Endothelial cell of umbilical vein (primary cell): ENCODE data around the gene MGAM2. TPM values are rescaled to one million over a fixed set of nuclear protein-coding genes. Genes with fewer than 3 reads are reported as not detected.

Experiments
- BruUV-seq: library from RNA; stranded (reverse); fragments of 400-500 nt; replicated peaks from 2 replicates; lab custom pipeline; 2021; lab: Mats Ljungman, UMichigan
- CTCF ChIA-PET: fragments of 300-600, 350-600 bp; sonication (Branson Sonifier 250); formaldehyde crosslinking; loops from one replicate; lab custom pipeline; 2021; ENCODE audit warnings: antibody characterized with exemption, inconsistent platforms; lab: Charles Lee
- POLR2A ChIA-PET: fragments of 300-600, 350-600 bp; sonication (Branson Sonifier 250); formaldehyde crosslinking; loops from one replicate; lab custom pipeline; 2021; ENCODE audit warnings: antibody characterized with exemption, inconsistent platforms; lab: Charles Lee
- DNase-seq: peaks from one replicate; pipeline ENCODE4 v3.0.0-alpha.2; 2011; ENCODE audit warnings: low read depth, low spot score
- FAIRE-seq: peaks from 2 replicates; lab custom pipeline; 2011; peaks lifted over from hg19 to GRCh38; lab: Jason Lieb, UNC
- H2AFZ ChIP-seq: 2 replicates; pipeline ENCODE4 v1.6.0; 2012; ENCODE audit warnings: low read depth, low read length, control low read depth, inconsistent platforms
- H3K27ac ChIP-seq: 2 replicates; pipeline ENCODE4 v1.5.1; 2011; ENCODE audit warnings: low read depth, mild to moderate bottlenecking, control low read depth, low read length, moderate library complexity; ENCODE audit not compliant: insufficient read depth
- H3K27me3 ChIP-seq, 2 experiments: 2 replicates each; pipeline versions ENCODE4 v1.6.0 to v1.6.1; 2011; ENCODE audit warnings: low read length in 2 of 2, mixed read lengths in 1 of 2; ENCODE audit not compliant: control insufficient read depth in 2 of 2, insufficient read depth in 2 of 2
- H3K36me3 ChIP-seq, 2 experiments: 2 replicates in 1 of 2; 3 replicates in 1 of 2; pipeline ENCODE4 v1.5.1; 2011; ENCODE audit warnings: low read length in 2 of 2, mild to moderate bottlenecking in 1 of 2, moderate library complexity in 1 of 2; ENCODE audit not compliant: control insufficient read depth in 2 of 2, insufficient read depth in 2 of 2; ENCODE audit errors: extremely low read depth in 1 of 2
- H3K4me1 ChIP-seq: 3 replicates; pipeline ENCODE4 v1.5.1; 2011; ENCODE audit warnings: mild to moderate bottlenecking, low read length; ENCODE audit not compliant: control insufficient read depth, insufficient read depth; ENCODE audit errors: extremely low read depth
- H3K4me2 ChIP-seq: 2 replicates; pipeline ENCODE4 v1.6.1; 2011; ENCODE audit warnings: low read length, control low read depth, mixed read lengths; ENCODE audit not compliant: insufficient read depth
- H3K4me3 ChIP-seq, 3 experiments: fragments of 200-600 bp in 1 of 3; sonication (generic), shearing (Covaris generic) in 1 of 3; replicated peaks in 1 of 3; 2 replicates each; pipeline ENCODE4 v1.5.1; 2011 to 2016; ENCODE audit warnings: control low read depth in 3 of 3, low read length in 3 of 3, mild to moderate bottlenecking in 2 of 3, inconsistent platforms in 1 of 3, low read depth in 1 of 3, moderate library complexity in 1 of 3; ENCODE audit not compliant: insufficient read depth in 1 of 3
- H3K79me2 ChIP-seq: 2 replicates; pipeline ENCODE4 v1.6.0; 2012; ENCODE audit warnings: low read length, inconsistent platforms; ENCODE audit not compliant: control insufficient read depth, insufficient read depth
- H3K9ac ChIP-seq: replicated peaks from 2 replicates; pipeline ENCODE3; 2011; ENCODE audit warnings: low read length, control low read depth; ENCODE audit not compliant: insufficient read depth; ENCODE audit errors: extremely low read depth
- H3K9me1 ChIP-seq: replicated peaks from 3 replicates; pipeline ENCODE4 v1.6.0; 2011; ENCODE audit warnings: mild to moderate bottlenecking, low read length; ENCODE audit not compliant: control insufficient read depth, insufficient read depth; ENCODE audit errors: extremely low read depth
- H3K9me3 ChIP-seq: replicated peaks from 2 replicates; pipeline ENCODE4 v1.5.1; 2012; ENCODE audit warnings: low read length, inconsistent platforms; ENCODE audit not compliant: control insufficient read depth, insufficient read depth
- H4K20me1 ChIP-seq: replicated peaks from 2 replicates; pipeline ENCODE3; 2011; ENCODE audit warnings: mild to moderate bottlenecking, low read length; ENCODE audit not compliant: control insufficient read depth, insufficient read depth; ENCODE audit errors: extremely low read depth
- EZH2 ChIP-seq: IDR thresholded peaks from 2 replicates; pipeline ENCODE4 v1.6.1; 2012; ENCODE audit warnings: borderline replicate concordance, low read depth, mild to moderate bottlenecking, moderate library complexity, low read length, inconsistent platforms; ENCODE audit not compliant: severe bottlenecking
- FOS ChIP-seq: IDR thresholded peaks from 2 replicates; pipeline ENCODE4 v1.6.1; 2011; ENCODE audit warnings: mild to moderate bottlenecking, low read length, moderate library complexity, borderline replicate concordance; ENCODE audit not compliant: insufficient read depth
- GATA2 ChIP-seq: IDR thresholded peaks from 2 replicates; pipeline ENCODE4 v1.7.0; 2011; ENCODE audit warnings: low read depth, mild to moderate bottlenecking, moderate library complexity, mixed read lengths, low read length; ENCODE audit not compliant: insufficient read length, insufficient read depth
- JUN ChIP-seq: IDR thresholded peaks from 2 replicates; pipeline ENCODE4 v1.6.1; 2011; ENCODE audit warnings: borderline replicate concordance, low read depth; ENCODE audit not compliant: insufficient read length, insufficient read depth
- MYC ChIP-seq: IDR thresholded peaks from one replicate; pipeline ENCODE4 v1.6.1; 2011; ENCODE audit warnings: mild to moderate bottlenecking, low read depth, low read length
- POLR2A ChIP-seq: IDR thresholded peaks from 2 replicates; pipeline ENCODE4 v1.6.1; 2012; ENCODE audit warnings: low read depth, mild to moderate bottlenecking, control low read depth, low read length
- POLR2AphosphoS5 ChIP-seq: IDR thresholded peaks from 2 replicates; pipeline ENCODE4 v1.6.1; 2012; ENCODE audit warnings: low read depth, mild to moderate bottlenecking, control low read depth, low read length, moderate library complexity; ENCODE audit not compliant: insufficient read depth
- dilution Hi-C: fragments of 300-500 bp; cut with MboI; formaldehyde crosslinking; loops from one replicate; pipeline ENCODE4 v1.15.0; 2019; ENCODE audit warnings: low sequenced_read_pairs; ENCODE audit not compliant: extremely low pct_ligation_motif_present
- intact Hi-C: fragments of 100-400 bp; cut with micrococcal nuclease; formaldehyde crosslinking; loops from one replicate; pipeline ENCODE4 v1.10.0; 2022
- polyA plus RNA-seq, 4 experiments: library from polyadenylated mRNA; depleted of rRNA in 3 of 4; stranded (reverse) in 3 of 4; unstranded in 1 of 4; fragments of >200 nt; gene quantifications; 2 replicates each; pipeline versions ENCODE4 v1.2.1 to v1.2.3, GENCODE V29; 2011 to 2012; ENCODE audit warnings: missing spikeins in 1 of 4
- total RNA-seq: library from RNA; stranded (reverse); gene quantifications from 2 replicates; pipeline ENCODE4 v1.2.3, GENCODE V29; 2021
- TF ChIP-seq, protein P1 (sequence below): IDR thresholded peaks from 2 replicates; pipeline ENCODE4 v1.6.1; 2011; ENCODE audit not compliant: insufficient read depth, insufficient read length
- TF ChIP-seq, protein P2 (sequence below), 2 donors: IDR thresholded peaks; 1 replicate in 1 of 2; 2 replicates in 1 of 2; pipeline ENCODE4 v1.5.1; 2011; ENCODE audit warnings: low read length in 2 of 2, mild to moderate bottlenecking in 2 of 2, moderate library complexity in 2 of 2, control low read depth in 1 of 2, inconsistent platforms in 1 of 2, low read depth in 1 of 2; ENCODE audit not compliant: insufficient read depth in 1 of 2; ENCODE audit errors: extremely low read depth in 1 of 2

MGAM2 gene
- total and polyA plus RNA-seq, 2 donors (not counting 3 experiments of a cell fraction or from before 2014, with no cell fraction given), result not detected

DNA sequence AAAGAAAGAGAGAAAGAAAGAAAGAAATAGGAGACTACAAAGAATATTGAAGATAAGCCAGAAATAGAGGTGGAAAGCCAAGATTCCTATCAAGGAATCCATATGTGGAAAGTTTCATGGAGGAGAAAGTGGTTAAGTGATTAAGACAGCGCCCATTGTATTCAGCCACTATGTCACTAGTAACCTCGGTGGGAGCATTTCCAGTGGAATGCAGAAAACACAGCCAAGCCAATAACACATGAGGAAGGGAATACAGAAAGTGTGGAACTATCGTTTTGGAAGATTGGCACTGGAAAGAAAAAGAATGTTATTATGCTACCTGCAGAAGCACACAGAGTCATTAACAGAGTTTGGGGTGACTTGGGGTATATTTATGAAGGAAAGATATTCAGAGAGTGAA, 2.7 kb downstream of the MGAM2 start:
- TF ChIP-seq POLR2A (no peak), GATA2 (no peak)
- Histone ChIP-seq H3K27ac (no peak overlapping the region), H2AFZ (no peak overlapping the region), H3K4me3 (no peak overlapping the region), H3K4me2 (no peak overlapping the region), H3K9ac (no peak overlapping the region), H4K20me1 (no peaks in the 10 kb centered on the region), H3K9me3 (no peaks in the 10 kb centered on the region), H3K79me2 (no peaks in the 10 kb centered on the region), H3K4me1 (no peaks in the 10 kb centered on the region), H3K9me1 (no peaks in the 10 kb centered on the region), H3K36me3 (no peaks in the 10 kb centered on the region), H3K27me3 (no peaks in the 10 kb centered on the region)
- intact Hi-C loops, result no loop called here
- ChIA-PET POLR2A (no interaction called here), CTCF (no interaction called here)
- dilution Hi-C loops, result no loop called here
- FAIRE-seq (no peak), DNase-seq (no peak)
- no TSS peak for BruUV-seq

DNA sequence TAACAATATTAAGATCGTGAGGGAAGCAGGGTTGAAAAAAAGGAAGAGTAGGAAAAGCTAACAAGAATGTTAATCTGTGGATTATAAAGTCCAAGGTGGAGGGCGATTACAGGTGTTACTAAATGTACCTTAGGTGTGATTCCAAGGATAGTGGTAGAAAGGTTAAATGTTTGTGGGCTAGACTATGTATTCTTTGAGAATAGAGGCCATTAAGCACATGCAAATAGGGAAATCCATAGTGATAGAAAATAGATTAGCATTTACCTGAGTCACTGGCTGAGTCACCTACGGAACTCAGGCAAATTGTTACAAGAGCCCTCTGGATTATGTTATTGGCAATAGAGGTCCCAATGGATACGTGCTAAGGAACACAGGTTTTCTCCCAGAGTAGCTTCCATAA, 9.0 kb downstream of the MGAM2 start:
- Histone ChIP-seq H3K4me1 (no peaks in the 10 kb centered on the region), H3K9me1 (no peaks in the 10 kb centered on the region), H3K79me2 (no peaks in the 10 kb centered on the region), H3K4me2 (no peak overlapping the region), H2AFZ (no peak overlapping the region), H3K27me3 (no peaks in the 10 kb centered on the region), H3K36me3 (no peaks in the 10 kb centered on the region), H3K9me3 (no peaks in the 10 kb centered on the region), H3K9ac (no peak overlapping the region), H3K27ac (no peak overlapping the region), H4K20me1 (no peaks in the 10 kb centered on the region), H3K4me3 (no peak overlapping the region)
- ChIA-PET POLR2A (no interaction called here), CTCF (no interaction called here)
- DNase-seq (no peak), FAIRE-seq (no peak)
- TF ChIP-seq, protein P1, sequence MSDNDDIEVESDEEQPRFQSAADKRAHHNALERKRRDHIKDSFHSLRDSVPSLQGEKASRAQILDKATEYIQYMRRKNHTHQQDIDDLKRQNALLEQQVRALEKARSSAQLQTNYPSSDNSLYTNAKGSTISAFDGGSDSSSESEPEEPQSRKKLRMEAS, result no peak
- TF ChIP-seq FOS (no peak), POLR2AphosphoS5 (no peak), EZH2 (no peak), MYC (no peak), JUN (no peak), GATA2 (no peak), POLR2A (no peak)
- TF ChIP-seq, protein P2, sequence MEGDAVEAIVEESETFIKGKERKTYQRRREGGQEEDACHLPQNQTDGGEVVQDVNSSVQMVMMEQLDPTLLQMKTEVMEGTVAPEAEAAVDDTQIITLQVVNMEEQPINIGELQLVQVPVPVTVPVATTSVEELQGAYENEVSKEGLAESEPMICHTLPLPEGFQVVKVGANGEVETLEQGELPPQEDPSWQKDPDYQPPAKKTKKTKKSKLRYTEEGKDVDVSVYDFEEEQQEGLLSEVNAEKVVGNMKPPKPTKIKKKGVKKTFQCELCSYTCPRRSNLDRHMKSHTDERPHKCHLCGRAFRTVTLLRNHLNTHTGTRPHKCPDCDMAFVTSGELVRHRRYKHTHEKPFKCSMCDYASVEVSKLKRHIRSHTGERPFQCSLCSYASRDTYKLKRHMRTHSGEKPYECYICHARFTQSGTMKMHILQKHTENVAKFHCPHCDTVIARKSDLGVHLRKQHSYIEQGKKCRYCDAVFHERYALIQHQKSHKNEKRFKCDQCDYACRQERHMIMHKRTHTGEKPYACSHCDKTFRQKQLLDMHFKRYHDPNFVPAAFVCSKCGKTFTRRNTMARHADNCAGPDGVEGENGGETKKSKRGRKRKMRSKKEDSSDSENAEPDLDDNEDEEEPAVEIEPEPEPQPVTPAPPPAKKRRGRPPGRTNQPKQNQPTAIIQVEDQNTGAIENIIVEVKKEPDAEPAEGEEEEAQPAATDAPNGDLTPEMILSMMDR (IDR thresholded peaks at IDR 0.05; ENCODE audit: extremely low read depth in 1 of 2, insufficient read depth in 1 of 2, low read depth in 1 of 2, low read length in 2 of 2), result no peak
- no TSS peak for BruUV-seq
- dilution Hi-C loops, result no loop called here
- intact Hi-C loops, result no loop called here
